Right atrium auricular region (tissue), 2 donors: ENCODE results near the gene FSD1. TPM values are rescaled to one million over a fixed set of nuclear protein-coding genes. Genes with fewer than 3 reads are reported as not detected.
"Not testable (repeated sequence)": the region's sequence is repeated elsewhere in the genome, so short reads cannot be mapped to it uniquely, and the experiment has no call there.

Experiments
- DNase-seq: peaks from one replicate; pipeline ENCODE4 v3.0.0-alpha.2; 2019; ENCODE audit warnings: low spot score
- H3K27ac ChIP-seq, 2 donors: fragments of 200-600 bp; sonication (generic); 1 replicate in 1 of 2; 2 replicates in 1 of 2; pipeline ENCODE4 v1.5.1; 2016 to 2019
- H3K27me3 ChIP-seq, 2 donors: fragments of 200-600 bp; sonication (generic); one replicate each; pipeline versions ENCODE4 v1.5.1 to v1.6.0; 2017 to 2019
- H3K36me3 ChIP-seq: fragments of 200-600 bp; sonication (generic); one replicate; pipeline ENCODE4 v1.5.1; 2016
- H3K4me1 ChIP-seq, 2 donors: fragments of 200-600 bp; sonication (generic); one replicate each; pipeline versions ENCODE4 v1.5.1 to v1.6.0; 2017 to 2019
- H3K4me3 ChIP-seq, 2 donors: fragments of 200-600 bp; sonication (generic); 1 replicate in 1 of 2; 2 replicates in 1 of 2; pipeline ENCODE4 v1.5.1; 2017 to 2019; ENCODE audit warnings: mild to moderate bottlenecking in 1 of 2, moderate library complexity in 1 of 2
- H3K9me3 ChIP-seq, 2 donors: fragments of 200-600 bp; sonication (generic); one replicate each; pipeline ENCODE4 v1.5.1; 2019
- total RNA-seq, 2 donors: library from RNA; depleted of rRNA; stranded (reverse); fragments of >200 nt; gene quantifications; one replicate each; pipeline ENCODE4 v1.1.0, GENCODE V29; 2016
- TF ChIP-seq, protein P1 (sequence below), 2 donors: fragments of 200-600 bp; sonication (generic); IDR thresholded peaks; one replicate each; pipeline ENCODE4 v1.5.1; 2019; ENCODE audit warnings: antibody characterized with exemption in 2 of 2

FSD1 gene
- total RNA-seq, 2 donors from 2014 or later = not detected

DNA sequence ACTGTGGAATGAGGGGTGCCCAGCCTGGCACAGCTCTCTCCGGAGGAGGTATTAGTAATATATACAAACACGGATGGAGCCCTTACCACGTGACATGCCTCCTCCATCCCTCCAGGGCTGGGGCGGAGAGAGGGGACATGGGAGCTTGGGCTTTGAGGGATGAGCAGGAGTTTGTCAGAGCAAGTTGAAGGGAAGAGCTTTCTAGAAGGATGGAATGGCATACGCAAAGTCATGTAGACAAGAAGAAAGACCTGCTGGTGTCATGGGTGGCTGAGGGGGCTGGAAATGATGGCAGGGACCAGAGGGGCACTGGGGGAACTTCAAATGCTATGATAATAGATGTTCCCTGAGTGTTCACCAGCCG lies 41.6 kb downstream of the FSD1 start:
- Histone ChIP-seq H3K4me3 (no peak overlapping the region), H3K9me3 (no peaks in the 10 kb centered on the region), H3K27ac (no peak overlapping the region), H3K36me3 (no peaks in the 10 kb centered on the region), H3K27me3 (no peaks in the 10 kb centered on the region), H3K4me1 (peaks cover 0 to 17% of the 10 kb centered on the region in 2 donors)
- DNase-seq = no peak
- TF ChIP-seq, protein P1, sequence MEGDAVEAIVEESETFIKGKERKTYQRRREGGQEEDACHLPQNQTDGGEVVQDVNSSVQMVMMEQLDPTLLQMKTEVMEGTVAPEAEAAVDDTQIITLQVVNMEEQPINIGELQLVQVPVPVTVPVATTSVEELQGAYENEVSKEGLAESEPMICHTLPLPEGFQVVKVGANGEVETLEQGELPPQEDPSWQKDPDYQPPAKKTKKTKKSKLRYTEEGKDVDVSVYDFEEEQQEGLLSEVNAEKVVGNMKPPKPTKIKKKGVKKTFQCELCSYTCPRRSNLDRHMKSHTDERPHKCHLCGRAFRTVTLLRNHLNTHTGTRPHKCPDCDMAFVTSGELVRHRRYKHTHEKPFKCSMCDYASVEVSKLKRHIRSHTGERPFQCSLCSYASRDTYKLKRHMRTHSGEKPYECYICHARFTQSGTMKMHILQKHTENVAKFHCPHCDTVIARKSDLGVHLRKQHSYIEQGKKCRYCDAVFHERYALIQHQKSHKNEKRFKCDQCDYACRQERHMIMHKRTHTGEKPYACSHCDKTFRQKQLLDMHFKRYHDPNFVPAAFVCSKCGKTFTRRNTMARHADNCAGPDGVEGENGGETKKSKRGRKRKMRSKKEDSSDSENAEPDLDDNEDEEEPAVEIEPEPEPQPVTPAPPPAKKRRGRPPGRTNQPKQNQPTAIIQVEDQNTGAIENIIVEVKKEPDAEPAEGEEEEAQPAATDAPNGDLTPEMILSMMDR (IDR thresholded peaks at IDR 0.05) = no peak

DNA sequence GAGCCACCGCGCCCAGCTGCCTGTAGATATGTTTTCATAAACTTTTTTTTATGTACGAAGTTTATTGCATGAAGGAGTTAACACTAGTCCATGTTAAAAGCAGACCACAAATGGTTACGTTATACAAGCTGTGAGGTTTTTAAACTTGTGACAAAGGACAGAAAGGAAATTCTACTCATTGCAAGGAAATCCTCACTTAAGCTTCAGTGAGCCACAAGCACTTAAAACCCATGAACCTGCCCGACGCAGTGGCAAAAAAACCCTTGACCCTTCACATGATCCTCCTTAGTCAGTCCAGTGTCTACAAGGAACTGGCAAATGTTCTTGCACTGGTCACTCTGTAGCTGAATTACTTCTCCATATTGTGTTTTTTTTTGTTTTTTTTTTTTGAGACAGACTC lies 43.1 kb downstream of the FSD1 start:
- Histone ChIP-seq H3K4me3 (no peak overlapping the region), H3K27me3 (no peaks in the 10 kb centered on the region), H3K27ac (no peak overlapping the region), H3K4me1 (peaks cover 0 to 13% of the 10 kb centered on the region in 2 donors), H3K36me3 (no peaks in the 10 kb centered on the region), H3K9me3 (no peaks in the 10 kb centered on the region)
- DNase-seq = no peak
- TF ChIP-seq, protein P1 (IDR thresholded peaks at IDR 0.05) = no peak

DNA sequence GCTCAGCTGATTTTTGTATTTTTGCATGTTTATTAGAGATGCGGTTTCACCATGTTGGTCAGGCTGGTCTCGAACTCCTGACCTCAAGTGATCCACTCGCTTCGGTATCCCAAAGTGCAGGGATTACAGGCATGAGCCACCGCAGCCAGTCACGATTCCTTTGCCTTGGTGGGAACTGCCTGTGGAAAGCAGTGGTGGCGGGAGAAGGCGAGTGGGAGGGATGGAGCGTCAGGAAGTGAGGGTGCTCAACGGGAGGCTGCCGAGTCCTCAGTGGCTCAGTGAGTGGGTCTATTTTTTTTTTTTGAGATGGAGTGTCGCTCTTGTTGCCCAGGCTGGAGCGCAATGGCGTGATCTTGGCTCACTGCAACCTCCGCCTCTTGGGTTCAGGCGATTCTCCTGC lies 44.8 kb downstream of the FSD1 start:
- H3K4me3 ChIP-seq, H3K27ac ChIP-seq, H3K9me3 ChIP-seq, DNase-seq, H3K27me3 ChIP-seq, H3K36me3 ChIP-seq, H3K4me1 ChIP-seq: not testable (repeated sequence)

DNA sequence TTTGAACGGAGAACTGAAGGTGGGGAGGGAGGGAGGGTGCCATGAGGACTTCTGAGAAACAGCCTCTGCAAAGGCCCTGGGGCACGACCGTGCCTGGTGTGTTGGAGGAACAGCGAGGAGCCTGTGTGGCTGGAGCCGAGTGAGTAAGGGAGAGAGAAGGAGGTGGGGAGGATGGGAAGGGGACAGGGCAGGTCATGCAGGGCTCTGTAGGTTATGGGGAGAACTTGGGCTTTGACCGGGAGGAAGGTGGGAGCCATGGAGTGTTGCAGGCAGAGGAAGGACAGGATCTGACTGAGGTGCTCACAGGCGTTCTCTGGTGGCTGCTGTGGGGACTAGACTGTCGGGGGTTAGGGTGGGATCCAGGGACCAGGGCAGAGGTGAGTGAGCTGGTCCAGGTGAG lies 45.7 kb downstream of the FSD1 start:
- no peak overlapping the region for H3K4me3 ChIP-seq
- H3K4me1 ChIP-seq = peaks cover 0 to 6% of the 10 kb centered on the region in 2 donors
- H3K9me3 ChIP-seq = no peaks in the 10 kb centered on the region
- H3K36me3 ChIP-seq = no peaks in the 10 kb centered on the region
- DNase-seq = no peak
- TF ChIP-seq, protein P1 (IDR thresholded peaks at IDR 0.05) = no peak
- H3K27ac ChIP-seq = no peak overlapping the region
- H3K27me3 ChIP-seq = no peaks in the 10 kb centered on the region

DNA sequence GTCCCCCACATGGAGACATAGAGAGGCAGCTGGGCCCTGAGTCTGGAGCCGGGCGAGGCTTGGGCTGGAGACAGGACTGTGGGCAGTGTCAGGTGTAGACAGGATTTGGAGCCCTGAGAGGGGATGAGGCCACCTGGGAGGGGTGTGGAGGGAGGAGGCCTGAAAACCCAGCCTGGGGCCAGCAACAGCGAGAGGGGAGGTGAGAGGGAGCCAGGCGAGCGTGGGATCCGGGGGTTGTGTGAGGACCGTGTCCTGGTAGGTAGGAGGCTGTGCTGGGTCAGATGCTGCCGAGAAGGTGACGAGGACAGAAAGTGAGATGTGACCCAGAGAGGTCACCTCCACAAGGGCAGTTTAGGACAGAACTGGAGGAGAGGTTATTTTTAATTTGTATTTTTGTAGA lies 46.3 kb downstream of the FSD1 start:
- no peak overlapping the region for H3K27ac ChIP-seq
- DNase-seq = no peak
- TF ChIP-seq, protein P1 (IDR thresholded peaks at IDR 0.05) = no peak
- H3K4me1 ChIP-seq = peaks cover 0 to 6% of the 10 kb centered on the region in 2 donors
- no peaks in the 10 kb centered on the region for H3K36me3 ChIP-seq
- H3K4me3 ChIP-seq = no peak overlapping the region
- no peaks in the 10 kb centered on the region for H3K9me3 ChIP-seq
- H3K27me3 ChIP-seq = no peaks in the 10 kb centered on the region

DNA sequence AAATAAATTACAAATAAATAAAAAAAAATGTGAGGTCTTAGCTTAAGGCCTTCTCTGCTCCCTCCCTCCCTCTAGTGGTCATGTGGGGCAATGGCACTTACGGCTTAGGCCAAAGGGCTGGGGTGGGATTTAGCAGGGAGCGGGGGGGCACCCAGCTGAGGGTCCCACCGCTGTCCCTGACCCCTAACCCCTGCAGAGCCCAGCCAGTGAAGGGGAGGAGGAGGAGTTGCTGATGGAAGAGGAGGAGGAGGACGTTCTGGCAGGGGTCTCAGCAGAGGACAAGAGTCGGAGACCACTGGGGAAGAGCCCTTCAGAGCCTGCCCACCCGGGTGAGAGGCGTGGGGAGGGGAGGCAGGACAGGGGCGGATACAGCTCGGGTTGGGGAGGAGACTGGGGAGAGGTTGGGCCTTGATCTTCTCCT lies 48.3 kb downstream of the FSD1 start:
- DNase-seq = no peak
- Histone ChIP-seq H3K36me3 (no peaks in the 10 kb centered on the region), H3K27ac (no peak overlapping the region)

More for the DNA sequence above, 48.3 kb downstream of the FSD1 start:
- Histone ChIP-seq H3K4me1 (peaks cover 0 to 6% of the 10 kb centered on the region in 2 donors), H3K9me3 (no peaks in the 10 kb centered on the region), H3K4me3 (no peak overlapping the region), H3K27me3 (no peaks in the 10 kb centered on the region)
- TF ChIP-seq, protein P1 (IDR thresholded peaks at IDR 0.05) = peak; percentile 70 to 89
